Uterus (tissue), 4 donors: ENCODE results near the gene FBXW2. TPM values are rescaled to one million over a fixed set of nuclear protein-coding genes. Genes with fewer than 3 reads are reported as not detected.
A peak's percentile ranks its signal among the peaks of the same experiment; 100 is the strongest.

Experiments
- DNase-seq, 2 donors: peaks; one replicate each; pipeline ENCODE4 v3.0.0-alpha.2; 2019 to 2020
- H3K27ac ChIP-seq, 2 donors: fragments of 200-600 bp; sonication (generic); 1 replicate in 1 of 2; 2 replicates in 1 of 2; pipeline ENCODE4 v1.5.1; 2016 to 2018
- H3K27me3 ChIP-seq, 2 donors: fragments of 200-600 bp; sonication (generic); one replicate each; pipeline ENCODE4 v1.5.1; 2018 to 2019; ENCODE audit warnings: control low read depth in 1 of 2
- H3K36me3 ChIP-seq, 2 donors: fragments of 200-600 bp; sonication (generic); one replicate each; pipeline ENCODE4 v1.5.1; 2019; ENCODE audit warnings: control low read depth in 1 of 2
- H3K4me1 ChIP-seq, 2 donors: fragments of 200-600 bp; sonication (generic); one replicate each; pipeline ENCODE4 v1.5.1; 2018 to 2019; ENCODE audit warnings: control low read depth in 1 of 2
- H3K4me3 ChIP-seq, 2 donors: fragments of 200-600 bp; sonication (generic); 1 replicate in 1 of 2; 2 replicates in 1 of 2; pipeline ENCODE4 v1.5.1; 2018 to 2019; ENCODE audit warnings: mild to moderate bottlenecking in 1 of 2
- H3K9me3 ChIP-seq, 2 donors: fragments of 200-600 bp; sonication (generic); one replicate each; pipeline ENCODE4 v1.5.1; 2019; ENCODE audit warnings: control low read depth in 1 of 2
- CTCF ChIP-seq, 4 experiments: fragments of 200-600 bp in 2 of 4; fragments of 450-650 bp in 2 of 4; sonication (generic) in 2 of 4; IDR thresholded peaks; one replicate each; pipeline ENCODE4 v1.5.1; 2016 to 2019; ENCODE audit warnings: antibody characterized with exemption in 4 of 4, mild to moderate bottlenecking in 2 of 4, moderate library complexity in 1 of 4
- POLR2A ChIP-seq, 2 donors: fragments of 450-650 bp; IDR thresholded peaks; one replicate each; pipeline ENCODE4 v1.6.1; 2016; ENCODE audit warnings: antibody characterized with exemption in 2 of 2, mild to moderate bottlenecking in 1 of 2, moderate library complexity in 1 of 2
- intact Hi-C: fragments of 100-400 bp; cut with DNase I; formaldehyde crosslinking; loops from one replicate; pipeline ENCODE4 v1.15.1; 2023; ENCODE audit warnings: low total_unique reads
- total RNA-seq, 4 donors: library from RNA; depleted of rRNA in 3 of 4; stranded (reverse); fragments of >200 nt in 3 of 4; gene quantifications; one replicate each; pipeline versions ENCODE4 v1.1.0 to v1.2.4, GENCODE V29; 2014 to 2023
- donor health status: DM: yes; HTN: yes; CAD: no.

The FBXW2 gene
- total RNA-seq, 4 donors from 2014 or later: 20.7 to 82.4 (median 40.0) TPM

DNA sequence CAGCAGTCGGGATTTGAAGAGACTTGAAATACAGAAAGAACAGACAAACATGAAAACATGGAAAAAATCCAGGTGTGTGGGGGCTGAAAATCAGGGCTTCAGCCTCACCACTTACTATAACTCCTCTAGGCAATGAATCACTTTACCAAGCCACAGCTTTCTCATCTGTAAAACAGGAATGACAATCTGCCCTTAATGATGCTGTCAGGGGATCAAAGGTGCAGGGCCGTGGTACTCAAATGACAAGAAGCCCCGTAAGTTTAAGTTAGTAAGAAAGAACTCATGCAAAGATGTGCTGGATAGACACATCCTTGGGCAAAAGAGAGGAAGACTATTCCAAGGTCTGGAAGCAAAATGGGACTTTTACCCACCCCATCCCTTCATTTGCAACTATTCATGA, 34.7 kb downstream of the FBXW2 start:
- Histone ChIP-seq H3K4me1 (no peaks in the 10 kb centered on the region), H3K27ac (no peak overlapping the region), H3K9me3 (no peaks in the 10 kb centered on the region), H3K36me3 (no peaks in the 10 kb centered on the region), H3K4me3 (no peak overlapping the region), H3K27me3 (no peaks in the 10 kb centered on the region)
- TF ChIP-seq POLR2A (IDR thresholded peaks at IDR 0.05) (no peak), CTCF (IDR thresholded peaks at IDR 0.05) (no peak)
- no peak for DNase-seq
- intact Hi-C loops: loop anchor here (10.0 kb wide), 1 partner anchor 296 kb away; the partner anchor contains the start of gene C5

DNA sequence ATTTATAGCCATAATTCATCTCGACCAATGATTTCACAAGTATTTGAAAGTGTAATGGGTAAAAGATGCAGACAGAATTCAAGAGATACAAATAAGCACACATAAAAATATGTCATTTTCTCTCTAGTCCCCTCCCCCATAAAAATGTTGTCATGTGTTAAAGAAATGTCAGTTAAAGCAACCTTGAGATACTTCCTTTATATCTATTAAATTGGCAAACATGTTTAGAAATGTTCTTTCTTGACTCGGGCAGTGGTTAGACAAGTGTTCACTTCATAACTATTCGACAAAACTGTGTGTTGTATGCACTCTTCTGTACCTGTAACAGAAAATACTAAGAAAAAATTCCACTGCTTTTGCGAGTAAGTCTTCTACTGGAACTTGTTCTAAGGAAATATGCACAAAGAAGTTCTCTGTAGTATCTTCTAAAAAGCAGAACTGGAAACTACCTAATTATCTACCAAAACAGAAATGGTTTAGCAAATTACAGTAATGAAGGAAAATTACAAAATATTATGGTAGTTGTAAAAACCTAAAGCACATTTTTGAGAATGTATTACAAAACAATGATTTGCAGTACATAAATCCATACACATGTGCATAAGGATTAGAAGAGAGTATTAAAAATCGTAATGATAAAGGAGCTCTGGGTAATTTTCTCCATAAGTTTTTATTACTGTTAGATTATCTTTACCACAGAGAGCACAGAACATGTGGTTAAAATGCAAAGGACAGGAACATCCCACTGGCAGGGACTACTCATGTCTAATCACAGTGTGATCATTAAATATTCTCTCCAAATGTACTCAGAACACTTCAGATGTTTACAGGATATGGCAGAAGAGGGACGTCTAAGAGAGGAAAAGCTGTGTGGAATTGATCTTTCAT, 35.9 kb downstream of the FBXW2 start:
- Histone ChIP-seq H3K9me3 (no peaks in the 10 kb centered on the region), H3K4me3 (no peak overlapping the region), H3K27me3 (no peaks in the 10 kb centered on the region), H3K36me3 (no peaks in the 10 kb centered on the region), H3K27ac (no peak overlapping the region), H3K4me1 (no peaks in the 10 kb centered on the region)
- TF ChIP-seq CTCF (IDR thresholded peaks at IDR 0.05) (no peak), POLR2A (IDR thresholded peaks at IDR 0.05) (no peak)
- intact Hi-C loops: loop anchor here (10.0 kb wide), 1 partner anchor 298 kb away; the partner anchor contains the start of gene C5
- DNase-seq: no peak

- no peaks in the 10 kb centered on the region for H3K9me3 ChIP-seq
- DNase-seq: no peak
- H3K4me1 ChIP-seq: no peaks in the 10 kb centered on the region
- H3K27me3 ChIP-seq: no peaks in the 10 kb centered on the region
- peak overlapping the region in 1 of 2 donors; percentile 23 for H3K27ac ChIP-seq
- H3K36me3 ChIP-seq: no peaks in the 10 kb centered on the region
- no peak overlapping the region for H3K4me3 ChIP-seq
- intact Hi-C loops: loop anchor here (10.0 kb wide), 1 partner anchor 298 kb away; the partner anchor contains the start of gene C5
- TF ChIP-seq CTCF (IDR thresholded peaks at IDR 0.05): no peak
Observed at GRCh38 chr9:120756531-120756930, 36.7 kb downstream of the FBXW2 start.

- peak; percentile 47 to 59 for DNase-seq
- Histone ChIP-seq H3K9me3 (no peaks in the 10 kb centered on the region), H3K36me3 (no peaks in the 10 kb centered on the region), H3K27me3 (no peaks in the 10 kb centered on the region), H3K4me1 (no peaks in the 10 kb centered on the region), H3K4me3 (no peak overlapping the region), H3K27ac (peak overlapping the region in 1 of 2 donors; percentile 23)
- intact Hi-C loops: loop anchor here (10.0 kb wide), 1 partner anchor 299 kb away; the partner anchor contains the start of gene C5
- TF ChIP-seq CTCF (IDR thresholded peaks at IDR 0.05): peak; percentile 83 to 86 (median 85)
- no peak for TF ChIP-seq POLR2A (IDR thresholded peaks at IDR 0.05)
Observed at GRCh38 chr9:120755810-120756434, 37.3 kb downstream of the FBXW2 start.

- no peaks in the 10 kb centered on the region for H3K4me1 ChIP-seq
- no peaks in the 10 kb centered on the region for H3K9me3 ChIP-seq
- H3K36me3 ChIP-seq: no peaks in the 10 kb centered on the region
- DNase-seq: no peak
- TF ChIP-seq POLR2A (IDR thresholded peaks at IDR 0.05): no peak
- TF ChIP-seq CTCF (IDR thresholded peaks at IDR 0.05): no peak
- H3K4me3 ChIP-seq: no peak overlapping the region
- H3K27me3 ChIP-seq: no peaks in the 10 kb centered on the region
- H3K27ac ChIP-seq: no peak overlapping the region
- intact Hi-C loops: loop anchor here (10.0 kb wide), 1 partner anchor 300 kb away; the partner anchor contains the start of gene C5
Observed at GRCh38 chr9:120755044-120755443, 38.2 kb downstream of the FBXW2 start.
